ENCODE results near the gene MXRA7.

GRCh38 chr17:76732734-76733617 lies 22.2 kb upstream of the MXRA7 start:
- TF ChIP-seq CTCF (IDR thresholded peaks at IDR 0.05; ENCODE audit: insufficient read depth, low read length, poor library complexity, severe bottlenecking) (no peak), EZH2phosphoT487 (conservative IDR thresholded peaks at IDR 0.05; ENCODE audit: low read length) (no peak)
